NCI-H2107 treated with DMSO at 0.1 percent for 48 hours (cell line): ENCODE measurements around the gene CENPA.
"Not testable (repeated sequence)": the region's sequence is repeated elsewhere in the genome, so short reads cannot be mapped to it uniquely, and the experiment has no call there.

Experiments
- DNase-seq: peaks from one replicate; lab custom pipeline; 2025; ENCODE audit not compliant: unreplicated experiment; lab: John Stamatoyannopoulos, UW

CENPA gene

DNA sequence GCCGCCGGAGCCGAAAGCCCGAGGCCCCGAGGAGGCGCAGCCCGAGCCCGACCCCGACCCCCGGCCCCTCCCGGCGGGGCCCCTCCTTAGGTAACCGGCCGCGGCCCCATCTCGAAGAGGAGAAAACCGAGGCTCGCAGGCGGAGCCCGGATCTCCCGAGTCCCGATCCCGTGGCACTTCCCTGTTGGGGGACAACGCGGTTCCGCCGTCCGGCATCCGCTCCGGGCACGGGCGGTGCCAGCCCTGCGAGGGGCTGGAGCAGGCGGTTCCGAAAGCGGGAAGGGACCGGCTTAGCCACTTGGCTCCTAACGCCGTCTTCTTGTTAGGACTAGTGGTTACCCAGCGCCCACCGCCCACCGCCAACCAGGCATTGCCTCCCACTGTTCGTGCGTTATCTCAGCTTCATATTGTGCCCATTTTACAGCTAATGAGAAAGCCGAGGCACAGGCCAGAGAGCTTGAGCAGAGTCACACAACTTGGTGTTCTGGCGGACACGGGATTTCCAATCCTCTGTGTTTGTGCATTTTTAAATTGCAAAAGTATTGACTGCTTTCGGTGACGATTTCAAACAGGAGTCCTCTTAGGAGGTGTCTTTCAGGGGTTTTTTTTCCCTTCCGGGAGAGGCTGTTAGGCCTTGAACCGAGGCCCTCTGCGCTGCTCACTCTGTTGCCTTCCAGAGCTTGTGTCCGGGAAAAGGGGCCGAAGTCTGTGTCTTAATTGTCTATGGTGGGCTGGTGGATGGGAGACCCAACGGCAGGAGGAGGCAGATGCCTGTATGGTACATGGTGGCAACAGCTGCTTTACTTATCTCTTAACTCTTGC, 562 bp downstream of the CENPA start:
- no peak for DNase-seq

GRCh38 chr2:26792720-26793119, 6.9 kb downstream of the CENPA start:
- DNase-seq, result no peak

DNA sequence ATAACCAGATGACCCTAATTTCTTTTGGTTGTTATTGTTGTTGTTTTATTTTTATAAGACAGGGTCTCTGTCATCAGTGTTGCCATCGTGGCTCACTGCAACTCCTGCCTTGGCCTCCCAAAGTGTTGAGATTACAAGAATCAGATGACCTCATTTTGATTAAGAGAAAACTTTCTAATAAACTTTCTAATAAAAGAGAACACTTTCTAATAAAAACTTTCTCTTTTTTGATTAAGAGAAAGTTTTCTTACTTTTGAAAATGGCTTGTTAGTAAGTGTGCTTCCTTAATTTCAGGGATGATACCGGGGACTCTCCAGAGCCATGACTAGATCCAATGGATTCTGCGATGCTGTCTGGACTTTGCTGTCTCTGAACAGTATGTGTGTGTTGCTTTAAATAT, 7.7 kb downstream of the CENPA start:
- no peak for DNase-seq

DNA sequence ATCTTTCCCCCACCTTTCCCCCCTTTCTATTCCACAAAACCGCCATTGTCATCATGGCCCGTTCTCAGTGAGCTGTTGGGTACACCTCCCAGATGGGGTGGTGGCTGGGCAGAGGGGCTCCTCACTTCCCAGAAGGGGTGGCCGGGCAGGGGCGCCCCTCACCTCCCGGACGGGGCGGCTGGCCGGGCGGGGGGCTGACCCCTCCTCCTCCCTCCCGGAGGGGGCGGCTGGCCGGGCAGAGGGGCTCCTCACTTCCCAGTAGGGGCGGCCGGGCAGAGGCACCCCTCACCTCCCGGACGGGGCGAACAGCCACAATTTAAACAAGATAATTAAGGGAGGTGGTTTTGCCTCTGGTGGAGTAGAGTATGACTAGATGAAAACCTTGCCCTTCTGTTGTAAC, 9.3 kb downstream of the CENPA start:
- not testable (repeated sequence) for DNase-seq

- DNase-seq, result no peak
Observed at GRCh38 chr2:26801328-26801727, 15.5 kb downstream of the CENPA start.

DNA sequence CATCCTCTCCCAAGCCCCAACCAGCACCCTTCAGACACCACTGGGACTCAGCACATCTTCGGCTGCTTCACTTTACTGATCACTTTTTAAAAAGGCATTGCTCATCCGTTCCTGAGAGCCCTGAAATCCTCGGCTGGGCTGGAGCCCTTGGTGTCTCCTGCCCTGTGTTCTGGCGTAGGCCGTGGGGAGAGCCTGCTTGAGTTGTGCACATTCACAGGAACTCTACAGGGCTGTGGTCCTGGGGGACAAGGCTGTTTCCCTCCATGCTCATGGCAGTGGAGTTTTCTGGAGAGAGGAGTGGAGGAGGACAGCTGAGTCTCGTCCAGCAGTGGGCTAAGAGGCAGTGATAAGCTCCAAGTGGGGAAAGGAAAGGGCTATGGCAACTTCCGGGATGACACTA, 15.9 kb downstream of the CENPA start:
- DNase-seq, result no peak

DNA sequence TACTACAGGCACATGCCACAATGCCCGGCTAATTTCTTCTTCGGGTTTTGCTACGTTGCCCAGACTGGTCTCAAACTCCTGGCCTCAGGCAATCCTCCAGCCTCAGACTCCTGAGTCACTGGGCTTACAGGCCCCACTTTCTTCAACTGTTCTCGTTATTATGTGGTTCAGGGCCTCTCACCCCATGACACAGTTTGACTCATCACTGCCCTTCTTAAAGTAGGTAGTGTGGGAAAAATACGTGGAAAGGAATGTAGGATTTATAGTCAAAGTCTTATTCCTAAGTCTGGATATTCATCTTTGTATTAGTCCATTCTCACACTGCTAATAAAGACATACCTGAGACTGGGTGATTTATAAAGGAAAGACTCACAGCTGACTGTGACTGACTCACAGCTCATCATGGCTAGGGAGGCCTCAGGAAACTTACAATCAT, 19.4 kb downstream of the CENPA start:
- no peak for DNase-seq

DNA sequence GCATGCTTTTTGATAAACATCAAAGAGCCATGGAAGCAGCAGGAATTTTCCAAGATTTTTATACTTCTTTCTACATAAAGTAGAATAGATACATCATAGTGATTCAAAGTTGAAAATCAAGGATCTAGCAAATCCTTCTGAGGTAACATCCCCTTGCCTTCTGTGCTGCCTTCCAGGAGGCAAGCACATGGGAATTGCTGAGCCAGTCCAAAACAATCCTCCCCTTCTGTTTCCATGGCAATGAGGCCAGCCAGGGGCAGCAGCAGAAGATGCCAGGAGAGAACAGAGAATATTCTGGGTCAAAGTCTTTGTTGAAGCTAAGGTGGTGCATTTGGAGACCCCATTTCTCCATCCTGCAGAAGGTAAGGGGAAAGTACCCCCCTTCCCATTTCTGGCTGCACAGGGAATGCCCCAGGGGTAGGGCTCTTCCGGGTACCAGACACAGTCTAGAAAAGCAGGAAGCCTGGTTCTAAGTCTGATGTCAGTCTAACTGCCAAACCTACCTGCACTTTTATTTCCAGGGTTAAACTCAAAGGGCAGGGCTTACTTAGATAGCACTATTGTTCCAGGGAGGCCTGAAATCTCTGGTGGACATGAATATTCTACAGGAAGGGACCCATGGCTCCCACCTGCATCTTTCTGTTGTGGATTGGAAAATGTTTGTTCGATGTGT, 22.1 kb downstream of the CENPA start:
- no peak for DNase-seq

DNA sequence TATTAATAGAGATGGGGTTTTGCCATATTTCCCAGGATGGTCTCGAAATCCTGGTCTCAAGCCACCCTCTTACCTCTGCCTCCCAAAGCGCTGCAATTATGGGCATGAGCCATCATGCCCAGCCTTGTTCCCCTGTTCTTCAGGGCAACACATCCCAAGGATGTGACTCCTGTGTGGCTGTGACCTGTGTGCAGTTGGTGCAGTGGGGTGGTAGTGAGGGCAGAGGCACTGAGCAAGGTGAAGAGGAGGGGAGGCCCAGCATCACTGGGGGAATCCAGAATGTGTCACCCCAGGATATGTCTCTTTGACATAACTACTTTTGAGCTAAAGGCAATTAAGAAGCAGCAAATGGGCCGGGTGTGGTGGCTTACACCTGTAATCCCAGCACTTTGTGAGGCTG, 23.4 kb downstream of the CENPA start:
- no peak for DNase-seq

GRCh38 chr2:26809876-26810577, 24.2 kb downstream of the CENPA start:
- DNase-seq, result no peak

DNA sequence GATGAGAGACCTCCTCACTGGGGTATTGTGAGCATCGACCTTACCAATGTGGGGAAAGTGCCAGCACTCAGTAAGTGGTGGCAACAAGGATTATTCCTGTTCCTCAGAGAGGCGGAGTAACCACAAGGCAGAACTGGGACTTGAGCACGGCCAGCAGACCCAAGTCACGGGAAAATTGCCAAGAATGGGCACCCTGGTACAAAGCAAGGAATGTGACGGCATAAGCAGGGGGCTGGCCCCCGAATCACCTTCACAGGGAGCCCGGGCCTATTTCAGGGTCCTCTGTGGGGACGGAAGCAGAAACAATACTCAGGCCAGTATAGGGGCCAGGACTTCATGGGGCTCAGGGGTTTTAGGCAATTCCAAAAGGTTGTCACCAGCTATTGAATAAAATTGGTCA, 25.4 kb downstream of the CENPA start:
- no peak for DNase-seq

- no peak for DNase-seq
Observed at GRCh38 chr2:26811791-26812694, 26.2 kb downstream of the CENPA start.

GRCh38 chr2:26812731-26813130, 26.9 kb downstream of the CENPA start:
- no peak for DNase-seq

DNA sequence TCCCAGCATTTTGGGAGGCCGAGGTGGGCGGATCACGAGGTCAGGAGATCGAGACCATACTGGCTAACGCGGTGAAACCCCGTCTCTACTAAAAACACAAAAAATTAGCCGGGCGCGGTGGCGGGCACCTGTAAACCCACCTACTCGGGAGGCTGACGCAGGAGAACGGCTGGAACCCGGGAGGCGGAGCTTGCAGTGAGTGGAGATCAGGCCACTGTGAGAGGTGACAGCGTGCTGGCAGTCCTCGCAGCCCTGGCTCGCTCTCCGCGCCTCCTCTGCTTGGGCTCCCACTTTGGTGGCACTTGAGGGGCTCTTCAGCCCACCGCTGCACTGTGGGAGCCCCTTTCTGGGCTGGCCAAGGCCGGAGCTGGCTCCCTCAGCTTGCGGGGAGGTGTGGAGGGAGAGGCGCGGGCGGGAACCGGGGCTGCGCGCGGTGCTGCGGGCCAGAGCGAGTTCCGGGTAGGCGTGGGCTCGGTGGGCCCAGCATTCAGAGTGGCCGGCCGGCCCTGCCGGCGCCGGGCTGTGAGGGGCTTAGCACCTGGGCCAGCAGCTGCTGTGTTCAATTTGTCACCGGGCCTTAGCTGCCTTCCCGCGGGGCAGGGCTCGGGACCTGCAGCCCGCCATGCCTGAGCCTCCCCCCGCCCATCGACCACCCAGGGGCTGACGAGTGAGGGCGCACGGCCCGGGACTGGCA, 28.4 kb downstream of the CENPA start:
- DNase-seq, result not testable (repeated sequence)

- DNase-seq, result no peak
Observed at GRCh38 chr2:26816893-26817292, 31.0 kb downstream of the CENPA start.

DNA sequence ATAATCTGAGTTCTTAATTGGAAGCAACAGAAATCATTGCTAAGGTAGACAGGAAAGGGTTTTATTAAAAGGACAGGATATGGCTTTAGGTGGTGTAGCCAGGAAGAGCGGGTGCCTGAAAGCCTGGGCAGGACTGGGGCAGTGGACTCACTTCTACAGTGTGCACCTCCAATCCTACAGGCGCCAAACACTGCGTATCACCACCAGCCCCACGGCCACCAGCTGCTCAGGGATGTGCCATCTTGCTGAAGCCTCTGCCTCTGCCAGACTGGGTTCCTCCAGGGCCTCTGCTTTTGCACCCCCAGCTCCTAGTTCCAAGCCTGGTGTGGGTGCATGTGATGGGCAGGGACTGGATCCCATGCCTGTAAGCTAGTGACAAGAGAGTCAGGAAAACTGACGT, 32.4 kb downstream of the CENPA start:
- no peak for DNase-seq

- no peak for DNase-seq
Observed at GRCh38 chr2:26818972-26819371, 33.1 kb downstream of the CENPA start.

- no peak for DNase-seq
Observed at GRCh38 chr2:26820932-26821331, 35.1 kb downstream of the CENPA start.

- no peak for DNase-seq
Observed at GRCh38 chr2:26822877-26823276, 37.0 kb downstream of the CENPA start.
